Esophagus muscularis mucosa (tissue), 4 donors: Measurements from ENCODE around the gene TANC1. TPM values are rescaled to one million over a fixed set of nuclear protein-coding genes. Genes with fewer than 3 reads are reported as not detected.

Experiments
- DNase-seq: peaks from one replicate; pipeline ENCODE4 v3.0.0-alpha.2; 2017; ENCODE audit errors: extremely low spot score
- H3K27ac ChIP-seq, 4 donors: fragments of 200-600 bp; sonication (generic); replicated peaks in 1 of 4; 1 replicate in 3 of 4; 2 replicates in 1 of 4; pipeline ENCODE4 v1.5.1; 2016 to 2019; ENCODE audit warnings: mild to moderate bottlenecking in 1 of 4
- H3K27me3 ChIP-seq, 4 donors: fragments of 200-600 bp; sonication (generic); one replicate each; pipeline versions ENCODE4 v1.5.1 to v1.6.0; 2016 to 2019
- H3K36me3 ChIP-seq, 4 donors: fragments of 200-600 bp; sonication (generic); one replicate each; pipeline ENCODE4 v1.5.1; 2016 to 2019
- H3K4me1 ChIP-seq, 4 donors: fragments of 200-600 bp; sonication (generic); one replicate each; pipeline ENCODE4 v1.5.1; 2016 to 2019
- H3K4me3 ChIP-seq, 4 donors: fragments of 200-600 bp; sonication (generic); 1 replicate in 2 of 4; 2 replicates in 2 of 4; pipeline ENCODE4 v1.5.1; 2016 to 2019; ENCODE audit warnings: mild to moderate bottlenecking in 4 of 4, moderate library complexity in 1 of 4
- H3K9me3 ChIP-seq, 4 donors: fragments of 200-600 bp; sonication (generic); 1 replicate in 3 of 4; 2 replicates in 1 of 4; pipeline ENCODE4 v1.5.1; 2016 to 2019
- EP300 ChIP-seq: sonication (generic); formaldehyde crosslinking; IDR thresholded peaks from one replicate; pipeline ENCODE4 v1.6.1; 2017; ENCODE audit warnings: antibody characterized with exemption
- POLR2A ChIP-seq: fragments of 450-650 bp; IDR thresholded peaks from one replicate; pipeline ENCODE4 v1.6.1; 2017; ENCODE audit warnings: antibody characterized with exemption, moderate library complexity, mild to moderate bottlenecking, low read depth
- POLR2AphosphoS5 ChIP-seq, 2 donors: sonication (generic); formaldehyde crosslinking; IDR thresholded peaks; one replicate each; pipeline ENCODE4 v1.6.1; 2017; ENCODE audit warnings: antibody characterized with exemption in 2 of 2
- WGBS: methylation state at CpG from one replicate; pipeline ENCODE4 v1.1.5; 2018; 5-methylcytosine and 5-hydroxymethylcytosine counted together
- intact Hi-C: fragments of 100-400 bp; cut with DNase I; formaldehyde crosslinking; loops from one replicate; pipeline ENCODE4 v1.15.1; 2023
- small RNA-seq, 3 donors: library from RNA; depleted of rRNA; stranded (forward); fragments of <200 nt; gene quantifications; one replicate each; pipeline ENCODE3, GENCODE V24; 2016
- total RNA-seq, 4 donors: library from RNA; depleted of rRNA; stranded (reverse); fragments of >200 nt; gene quantifications; one replicate each; pipeline versions ENCODE4 v1.1.0 to v1.2.1, GENCODE V29; 2016
- TF ChIP-seq, protein P1 (sequence below), 3 experiments: fragments of 200-600 bp in 2 of 3; fragments of 450-650 bp in 1 of 3; sonication (generic) in 2 of 3; IDR thresholded peaks; one replicate each; pipeline ENCODE4 v1.5.1; 2017 to 2019; ENCODE audit warnings: antibody characterized with exemption in 3 of 3, mild to moderate bottlenecking in 2 of 3, moderate library complexity in 1 of 3

Gene TANC1
- total RNA-seq, 4 donors from 2014 or later = 34.3 to 54.0 (median 52.9) TPM

DNA sequence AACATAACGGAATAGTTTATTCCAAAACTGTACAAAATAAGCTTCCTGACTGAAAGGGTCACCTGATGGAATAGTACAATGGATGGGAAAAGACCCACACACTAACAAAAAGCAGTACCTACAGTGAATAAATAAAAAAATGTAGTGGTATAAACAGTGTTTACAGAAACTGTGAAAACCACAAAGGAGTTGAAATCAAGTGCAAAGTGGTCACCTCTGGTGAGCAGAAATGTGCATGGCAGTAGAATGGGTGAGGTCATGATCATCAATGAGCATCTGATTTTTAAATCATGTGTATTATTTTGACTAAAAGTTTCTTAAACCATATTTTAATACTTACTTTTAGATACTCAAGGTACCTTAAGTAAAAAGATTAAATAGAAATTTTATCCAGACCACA lies 306.7 kb downstream of the TANC1 start:
- TF ChIP-seq EP300 (no peak), POLR2AphosphoS5 (IDR thresholded peaks at IDR 0.05) (no peak)
- no peak overlapping the region for H3K4me3 ChIP-seq
- H3K4me1 ChIP-seq = no peaks in the 10 kb centered on the region
- DNase-seq = no peak
- H3K27ac ChIP-seq = no peak overlapping the region
- intact Hi-C loops = no loop called here
- no peaks in the 10 kb centered on the region for H3K9me3 ChIP-seq
- WGBS = 100% methylated on average over 1 of the region's 1 CpG
- H3K27me3 ChIP-seq = no peaks in the 10 kb centered on the region
- H3K36me3 ChIP-seq = peaks cover 0 to 43% (median 12%) of the 10 kb centered on the region in 4 donors

DNA sequence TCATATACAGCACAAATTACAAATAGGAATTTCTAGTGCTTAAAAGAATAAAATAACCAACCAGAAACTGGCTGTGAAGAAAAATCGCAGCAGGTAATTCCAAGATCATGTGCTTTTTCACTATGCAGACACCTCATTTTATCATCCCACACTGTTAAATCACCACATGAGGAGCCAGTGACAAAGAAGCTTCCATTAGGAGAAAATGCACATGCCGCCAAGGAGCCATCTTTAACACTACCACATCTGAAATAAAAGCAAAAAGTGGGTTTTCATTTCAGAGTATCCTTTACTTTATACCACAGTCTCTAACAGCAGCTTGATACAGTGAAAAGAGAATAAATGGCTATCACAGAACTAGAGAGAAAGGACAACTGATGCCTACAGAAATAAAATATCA lies 311.3 kb downstream of the TANC1 start:
- H3K9me3 ChIP-seq = no peaks in the 10 kb centered on the region
- H3K36me3 ChIP-seq = peaks cover 0 to 42% (median 11%) of the 10 kb centered on the region in 4 donors
- peaks cover 1 to 4% (median 2%) of the 10 kb centered on the region in 4 donors for H3K4me1 ChIP-seq
- intact Hi-C loops = no loop called here
- WGBS = 97% methylated on average over 2 of the region's 2 CpGs
- DNase-seq = no peak
- no peak overlapping the region for H3K27ac ChIP-seq
- H3K4me3 ChIP-seq = no peak overlapping the region
- H3K27me3 ChIP-seq = no peaks in the 10 kb centered on the region
- TF ChIP-seq POLR2A (no peak), EP300 (no peak), POLR2AphosphoS5 (IDR thresholded peaks at IDR 0.05) (no peak)
- TF ChIP-seq, protein P1, sequence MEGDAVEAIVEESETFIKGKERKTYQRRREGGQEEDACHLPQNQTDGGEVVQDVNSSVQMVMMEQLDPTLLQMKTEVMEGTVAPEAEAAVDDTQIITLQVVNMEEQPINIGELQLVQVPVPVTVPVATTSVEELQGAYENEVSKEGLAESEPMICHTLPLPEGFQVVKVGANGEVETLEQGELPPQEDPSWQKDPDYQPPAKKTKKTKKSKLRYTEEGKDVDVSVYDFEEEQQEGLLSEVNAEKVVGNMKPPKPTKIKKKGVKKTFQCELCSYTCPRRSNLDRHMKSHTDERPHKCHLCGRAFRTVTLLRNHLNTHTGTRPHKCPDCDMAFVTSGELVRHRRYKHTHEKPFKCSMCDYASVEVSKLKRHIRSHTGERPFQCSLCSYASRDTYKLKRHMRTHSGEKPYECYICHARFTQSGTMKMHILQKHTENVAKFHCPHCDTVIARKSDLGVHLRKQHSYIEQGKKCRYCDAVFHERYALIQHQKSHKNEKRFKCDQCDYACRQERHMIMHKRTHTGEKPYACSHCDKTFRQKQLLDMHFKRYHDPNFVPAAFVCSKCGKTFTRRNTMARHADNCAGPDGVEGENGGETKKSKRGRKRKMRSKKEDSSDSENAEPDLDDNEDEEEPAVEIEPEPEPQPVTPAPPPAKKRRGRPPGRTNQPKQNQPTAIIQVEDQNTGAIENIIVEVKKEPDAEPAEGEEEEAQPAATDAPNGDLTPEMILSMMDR (IDR thresholded peaks at IDR 0.05) = no peak

DNA sequence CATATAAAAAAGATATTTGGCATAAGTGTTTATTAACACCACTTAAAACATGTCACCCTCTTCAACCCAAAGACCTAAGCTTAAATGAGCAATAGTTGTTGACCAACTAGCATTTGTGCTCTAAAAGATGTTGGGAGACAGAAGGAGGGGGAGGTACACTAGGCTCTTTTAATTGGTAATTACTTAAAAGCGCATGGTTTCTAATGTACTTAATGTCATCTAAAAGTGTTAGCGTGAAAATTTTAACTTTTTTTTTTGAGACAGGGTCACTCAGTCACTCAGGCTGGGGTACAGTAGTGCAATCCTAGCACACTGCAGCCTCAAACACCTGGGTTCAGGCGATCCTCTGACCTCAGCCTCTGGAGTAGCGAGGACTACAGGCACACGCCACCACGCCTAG lies 312.6 kb downstream of the TANC1 start:
- Histone ChIP-seq H3K36me3 (peaks cover 0 to 34% (median 11%) of the 10 kb centered on the region in 4 donors), H3K27ac (no peak overlapping the region), H3K9me3 (no peaks in the 10 kb centered on the region), H3K4me3 (no peak overlapping the region), H3K27me3 (no peaks in the 10 kb centered on the region), H3K4me1 (peaks cover 4 to 15% (median 13%) of the 10 kb centered on the region in 4 donors)
- TF ChIP-seq, protein P1 (IDR thresholded peaks at IDR 0.05) = no peak
- TF ChIP-seq EP300 = no peak
- TF ChIP-seq POLR2A = no peak
- no peak for TF ChIP-seq POLR2AphosphoS5 (IDR thresholded peaks at IDR 0.05)
- no peak for DNase-seq
- intact Hi-C loops = no loop called here
- WGBS = over 99% methylated on average over 6 of the region's 6 CpGs

Small RNA genes lying within 50 kb of the gene (small RNA-seq; reads per million reads assigned to genes)
- 0 reads per million in 3 donors for gene MIR6888
- 0 reads per million in 3 donors for gene RNU2-21P
- gene RNU6-580P = 0 reads per million in 3 donors

Other genes starting within 250 kb of the TANC1 start
- gene DAPL1, start 173.3 kb upstream of the TANC1 start, total RNA-seq = not detected